GM18499 (cell line): ENCODE data around the gene ARMH3.

Experiments used
- ATAC-seq: cut with Tn5 transposase; IDR thresholded peaks from one replicate; pipeline ENCODE4 v1.9.1; 2021; ENCODE audit warnings: moderate number of reproducible peaks; ENCODE audit not compliant: insufficient read depth, unreplicated experiment

ARMH3 gene

GRCh38 chr10:101875068-101875688, 180.8 kb downstream of the ARMH3 start:
- no peak for ATAC-seq

- no peak for ATAC-seq
Measured at GRCh38 chr10:101874252-101874651, 181.7 kb downstream of the ARMH3 start.

GRCh38 chr10:101867931-101868330, 188.0 kb downstream of the ARMH3 start:
- ATAC-seq = no peak

GRCh38 chr10:101859530-101859929, 196.4 kb downstream of the ARMH3 start:
- ATAC-seq = no peak

- ATAC-seq = no peak
Measured at GRCh38 chr10:101858723-101859500, 197.1 kb downstream of the ARMH3 start.

GRCh38 chr10:101857802-101858476, 198.0 kb downstream of the ARMH3 start:
- no peak for ATAC-seq

- ATAC-seq = no peak
Measured at GRCh38 chr10:101856626-101857025, 199.3 kb downstream of the ARMH3 start.

GRCh38 chr10:101851411-101852116, 204.4 kb downstream of the ARMH3 start:
- ATAC-seq = no peak

GRCh38 chr10:101850749-101851148, 205.2 kb downstream of the ARMH3 start:
- ATAC-seq = no peak

- ATAC-seq = no peak
Measured at GRCh38 chr10:101848894-101849351, 207.1 kb downstream of the ARMH3 start.

GRCh38 chr10:101848408-101848807, 207.6 kb downstream of the ARMH3 start:
- ATAC-seq = no peak

- ATAC-seq = no peak
Measured at GRCh38 chr10:101845893-101846292, 210.1 kb downstream of the ARMH3 start.

- ATAC-seq = no peak
Measured at GRCh38 chr10:101843032-101844021, 212.6 kb downstream of the ARMH3 start, which contains the start of gene KCNIP2. Gene KCNIP2, minus strand, starts transcription at chr10:101843800. Its CDS starts 232 bp downstream, at chr10:101843568.

GRCh38 chr10:101841826-101842225, 214.1 kb downstream of the ARMH3 start:
- no peak for ATAC-seq

- ATAC-seq = no peak
Measured at GRCh38 chr10:101840741-101841453, 215.1 kb downstream of the ARMH3 start.

GRCh38 chr10:101840102-101840684, 215.8 kb downstream of the ARMH3 start:
- ATAC-seq = no peak

GRCh38 chr10:101839416-101840063, 216.4 kb downstream of the ARMH3 start:
- no peak for ATAC-seq

GRCh38 chr10:101839002-101839401, 217.0 kb downstream of the ARMH3 start:
- no peak for ATAC-seq
